PC-9 (cell line): ENCODE measurements around the gene TSBP1. TPM values are rescaled to one million over a fixed set of nuclear protein-coding genes. Genes with fewer than 3 reads are reported as not detected.

Experiments
- BruUV-seq: library from RNA; stranded (reverse); fragments of 400-500 nt; replicated peaks from 2 replicates; lab custom pipeline; 2021; lab: Mats Ljungman, UMichigan
- CTCF ChIA-PET: fragments of 300-600 bp; sonication (Branson Sonifier 250); formaldehyde crosslinking; loops from one replicate; lab custom pipeline; 2022; ENCODE audit warnings: antibody characterized with exemption; lab: Charles Lee
- POLR2A ChIA-PET: fragments of 300-600 bp; sonication (Branson Sonifier 250); formaldehyde crosslinking; loops from one replicate; lab custom pipeline; 2022; ENCODE audit warnings: antibody characterized with exemption; ENCODE audit not compliant: unreplicated experiment; lab: Charles Lee
- DNase-seq, 2 experiments: peaks; one replicate each; pipeline versions ENCODE4 v3.0.0 to v3.0.0-alpha.2; 2015 to 2022; ENCODE audit warnings: mixed read lengths in 1 of 2
- H2AFZ ChIP-seq: fragments of 200-600 bp; sonication (generic); 2 replicates; pipeline ENCODE4 v1.8.1; 2017; ENCODE audit warnings: antibody characterized with exemption
- H3F3A ChIP-seq: fragments of 200-600 bp; sonication (generic); 2 replicates; pipeline ENCODE4 v1.8.1; 2017; ENCODE audit warnings: antibody characterized with exemption, mild to moderate bottlenecking, low read depth; ENCODE audit not compliant: insufficient read depth
- H3K27ac ChIP-seq: fragments of 200-600 bp; sonication (generic); 2 replicates; pipeline ENCODE4 v1.6.1; 2016; ENCODE audit warnings: mixed run types
- H3K27me3 ChIP-seq: fragments of 200-600 bp; sonication (generic); 2 replicates; pipeline ENCODE4 v1.6.1; 2016; ENCODE audit warnings: low read depth, mixed run types; ENCODE audit not compliant: insufficient read depth
- H3K36me3 ChIP-seq: fragments of 200-600 bp; sonication (generic); 2 replicates; pipeline ENCODE4 v1.6.1; 2016; ENCODE audit warnings: low read depth, mixed run types
- H3K4me1 ChIP-seq: fragments of 200-600 bp; sonication (generic); replicated peaks from 2 replicates; pipeline ENCODE4 v1.6.1; 2016; ENCODE audit warnings: mixed run types; ENCODE audit not compliant: insufficient read depth
- H3K4me2 ChIP-seq: fragments of 200-600 bp; sonication (generic); 2 replicates; pipeline ENCODE4 v1.6.1; 2017; ENCODE audit warnings: mixed run types
- H3K4me3 ChIP-seq: fragments of 200-600 bp; sonication (generic); 2 replicates; pipeline ENCODE4 v1.6.1; 2016; ENCODE audit warnings: mixed run types
- H3K79me2 ChIP-seq: fragments of 200-600 bp; sonication (generic); 2 replicates; pipeline ENCODE4 v1.6.1; 2017; ENCODE audit warnings: low read depth, mixed run types
- H3K9me2 ChIP-seq: fragments of 200-600 bp; sonication (generic); 2 replicates; pipeline ENCODE4 v1.8.1; 2017; ENCODE audit warnings: mild to moderate bottlenecking; ENCODE audit not compliant: insufficient read depth
- H3K9me3 ChIP-seq: fragments of 200-600 bp; sonication (generic); 2 replicates; pipeline ENCODE4 v1.8.1; 2016; ENCODE audit warnings: low read depth; ENCODE audit not compliant: insufficient read depth
- H4K20me1 ChIP-seq: fragments of 200-600 bp; sonication (generic); 2 replicates; pipeline ENCODE4 v1.8.1; 2017; ENCODE audit not compliant: insufficient read depth
- CTCF ChIP-seq: fragments of 200-600 bp; sonication (generic); conservative IDR thresholded peaks from 2 replicates; pipeline ENCODE4 v1.6.1; 2017; ENCODE audit warnings: mixed run types, antibody characterized with exemption, mild to moderate bottlenecking, moderate library complexity
- EZH2 ChIP-seq: fragments of 200-600 bp; sonication (generic); IDR thresholded peaks from 2 replicates; pipeline ENCODE4 v1.8.0; 2017; ENCODE audit warnings: antibody characterized with exemption, low read depth
- intact Hi-C: fragments of 100-400 bp; cut with micrococcal nuclease; formaldehyde crosslinking; loops from one replicate; pipeline ENCODE4 v1.10.0; 2022; ENCODE audit not compliant: unreplicated experiment
- total RNA-seq: library from RNA; stranded (reverse); gene quantifications from 2 replicates; pipeline ENCODE4 v1.2.3, GENCODE V29; 2021

TSBP1 gene
- total RNA-seq, 1 experiment from 2014 or later: not detected

- Histone ChIP-seq H4K20me1 (no peaks in the 10 kb centered on the region), H3K27ac (no peak overlapping the region), H3K4me2 (no peak overlapping the region), H3K9me2 (no peaks in the 10 kb centered on the region), H3K9me3 (no peaks in the 10 kb centered on the region), H3K79me2 (no peaks in the 10 kb centered on the region), H3K4me3 (no peak overlapping the region), H3K27me3 (no peaks in the 10 kb centered on the region), H3K36me3 (no peaks in the 10 kb centered on the region), H2AFZ (no peak overlapping the region), H3F3A (no peaks in the 10 kb centered on the region), H3K4me1 (no peaks in the 10 kb centered on the region)
- intact Hi-C loops: no loop called here
- BruUV-seq: no TSS peak
- DNase-seq: no peak
- CTCF ChIA-PET: no interaction called here
- POLR2A ChIA-PET: no interaction called here
- TF ChIP-seq EZH2 (no peak), CTCF (no peak)
Observed at GRCh38 chr6:32355018-32355417, 16.7 kb downstream of the TSBP1 start.

- Histone ChIP-seq H3K4me1 (no peaks in the 10 kb centered on the region), H3K36me3 (no peaks in the 10 kb centered on the region), H3K9me2 (no peaks in the 10 kb centered on the region), H3K4me3 (no peak overlapping the region), H2AFZ (no peak overlapping the region), H3K79me2 (no peaks in the 10 kb centered on the region), H3K27me3 (0 out of 2 replicates have a peak, but pooled peaks cover 7% of the 10 kb centered on the region), H3K9me3 (no peaks in the 10 kb centered on the region), H3K4me2 (no peak overlapping the region), H4K20me1 (no peaks in the 10 kb centered on the region), H3F3A (no peaks in the 10 kb centered on the region), H3K27ac (no peak overlapping the region)
- TF ChIP-seq CTCF: no peak
- no peak for TF ChIP-seq EZH2
- ChIA-PET POLR2A (no interaction called here), CTCF (no interaction called here)
- intact Hi-C loops: no loop called here
- BruUV-seq: no TSS peak
- no peak for DNase-seq
Observed at GRCh38 chr6:32353348-32353747, 18.4 kb downstream of the TSBP1 start.

GRCh38 chr6:32340242-32340641, 31.5 kb downstream of the TSBP1 start:
- no peak overlapping the region for H3K4me2 ChIP-seq
- no peaks in the 10 kb centered on the region for H3F3A ChIP-seq
- H2AFZ ChIP-seq: no peak overlapping the region
- no peaks in the 10 kb centered on the region for H4K20me1 ChIP-seq
- H3K4me3 ChIP-seq: no peak overlapping the region
- intact Hi-C loops: no loop called here
- H3K79me2 ChIP-seq: no peaks in the 10 kb centered on the region
- DNase-seq: no peak
- no peak overlapping the region for H3K27ac ChIP-seq
- ChIA-PET CTCF (interaction anchor here (0.7 kb wide), 1 partner anchor 612 kb away, joined by 3 read pairs; the partner anchor contains the start of gene HLA-DMA), POLR2A (no interaction called here)
- H3K4me1 ChIP-seq: no peaks in the 10 kb centered on the region
- no peaks in the 10 kb centered on the region for H3K9me2 ChIP-seq
- no peak for TF ChIP-seq EZH2
- no peak for TF ChIP-seq CTCF
- no peaks in the 10 kb centered on the region for H3K36me3 ChIP-seq
- H3K27me3 ChIP-seq: peaks cover 59% of the 10 kb centered on the region
- BruUV-seq: no TSS peak
- H3K9me3 ChIP-seq: no peaks in the 10 kb centered on the region
